ENCODE results near the gene ORC2.
"Not testable (repeated sequence)": the region's sequence is repeated elsewhere in the genome, so short reads cannot be mapped to it uniquely, and the experiment has no call there.

The ORC2 gene

DNA sequence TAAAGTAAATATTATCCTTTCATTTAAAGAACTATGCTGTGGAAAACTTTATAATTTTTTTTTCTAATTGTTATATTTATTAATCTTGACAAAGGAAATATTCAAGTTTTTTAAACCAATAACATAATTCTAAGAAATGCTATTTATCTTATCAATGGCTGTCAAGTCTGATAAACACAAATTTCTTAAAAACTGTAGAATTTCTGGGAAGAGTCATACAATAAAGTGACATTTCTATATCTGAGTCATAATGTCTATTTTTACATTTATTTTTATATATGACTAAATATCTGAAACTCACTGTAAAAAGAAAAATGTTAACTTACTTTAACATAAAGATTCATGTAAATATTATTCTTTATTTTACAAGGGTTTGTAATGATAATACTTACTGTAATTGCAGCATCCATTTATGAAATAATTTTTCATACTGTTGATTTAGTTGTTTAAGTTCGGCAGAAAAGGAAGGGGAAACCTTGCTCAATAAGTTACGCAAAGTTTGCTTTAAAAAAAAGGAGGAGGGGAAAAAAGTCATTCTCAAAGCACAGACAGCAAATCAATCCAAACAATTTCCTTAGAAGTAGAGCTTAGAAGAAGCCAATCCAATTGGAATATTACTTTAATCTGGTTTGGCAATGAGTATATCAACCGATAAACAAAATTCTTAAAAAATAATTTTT lies 32.4 kb downstream of the ORC2 start:
- no peak for DNase-seq (ENCODE audit: low spot score)

DNA sequence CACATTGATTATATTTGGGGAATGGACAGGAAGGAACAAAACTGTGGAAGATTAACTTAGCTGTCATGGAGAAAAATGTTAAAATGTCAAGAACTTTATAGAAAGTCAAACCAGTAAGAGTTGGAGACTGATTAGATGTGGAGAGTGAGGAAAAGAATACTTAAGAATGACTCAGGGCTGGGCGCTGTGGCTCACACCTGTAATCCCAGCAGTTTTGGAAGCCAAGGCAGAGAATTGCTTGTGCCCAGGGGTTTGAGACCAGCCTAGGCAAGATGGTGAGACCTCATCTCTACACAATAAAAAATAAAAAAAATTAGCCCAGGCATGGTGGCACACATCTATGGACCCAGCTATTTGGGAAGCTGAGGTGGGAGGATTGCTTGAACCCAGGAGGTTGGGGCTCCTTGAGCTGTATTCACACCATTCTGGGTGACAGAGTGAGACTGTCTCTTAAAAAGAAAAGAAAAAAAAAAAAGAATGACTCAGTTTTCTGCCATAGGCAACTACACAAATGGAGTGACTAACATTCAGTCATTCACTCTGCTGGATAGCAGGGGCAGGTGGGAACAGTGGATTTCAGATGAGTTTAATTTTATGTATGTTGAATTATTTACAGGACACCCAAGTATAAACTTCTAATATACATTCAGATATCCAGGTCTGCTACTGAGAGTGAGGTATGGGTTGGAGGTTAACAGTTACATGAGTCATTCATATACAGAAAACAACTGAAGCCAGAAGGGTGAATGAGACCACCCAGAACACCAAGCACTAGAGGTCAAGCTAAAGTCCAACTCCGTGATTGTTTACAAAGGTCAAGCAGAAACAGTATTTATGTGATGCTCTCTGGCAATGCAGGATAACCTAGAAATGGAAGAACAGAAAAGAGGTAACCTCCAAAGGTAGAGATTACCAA lies 33.9 kb downstream of the ORC2 start:
- no peak for DNase-seq (ENCODE audit: low spot score)

DNA sequence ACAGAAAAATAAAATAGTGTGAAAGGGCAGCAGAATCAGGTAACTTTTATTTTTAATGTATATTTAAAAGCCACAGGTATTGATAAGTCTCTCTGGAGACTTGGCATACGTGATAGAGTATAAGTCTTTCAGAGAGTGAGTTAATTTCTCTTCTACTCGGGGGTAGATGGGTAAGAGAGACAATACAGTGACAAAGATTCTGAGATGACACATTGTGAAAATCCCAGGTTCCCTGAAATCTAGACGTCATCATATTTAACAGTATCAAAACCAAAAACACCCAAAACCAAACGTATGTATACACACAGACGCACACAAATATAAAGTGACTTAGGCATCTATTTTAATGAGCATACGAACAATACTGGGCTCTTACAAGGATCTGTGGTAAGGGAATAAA lies 41.0 kb downstream of the ORC2 start:
- no peak for DNase-seq (ENCODE audit: low spot score)

DNA sequence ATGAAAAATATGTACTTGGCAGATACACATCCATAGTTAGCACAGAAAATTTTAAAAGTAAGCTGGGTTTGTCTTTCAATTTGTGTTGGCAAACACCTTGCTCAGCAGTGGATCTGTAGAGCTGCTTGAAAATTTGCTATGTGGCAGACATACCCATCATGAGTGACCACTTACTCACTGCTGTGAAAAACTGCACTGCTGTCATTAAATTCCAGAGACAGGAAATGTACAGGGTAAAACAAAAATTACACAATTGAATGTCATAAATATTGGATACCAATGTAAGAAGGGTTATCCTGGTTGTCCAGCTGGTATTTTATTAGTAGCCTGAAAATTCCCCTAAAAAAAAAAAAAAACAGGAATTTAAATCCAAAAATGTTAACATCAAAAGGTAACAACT lies 49.8 kb downstream of the ORC2 start:
- no peak for DNase-seq (ENCODE audit: low spot score)

DNA sequence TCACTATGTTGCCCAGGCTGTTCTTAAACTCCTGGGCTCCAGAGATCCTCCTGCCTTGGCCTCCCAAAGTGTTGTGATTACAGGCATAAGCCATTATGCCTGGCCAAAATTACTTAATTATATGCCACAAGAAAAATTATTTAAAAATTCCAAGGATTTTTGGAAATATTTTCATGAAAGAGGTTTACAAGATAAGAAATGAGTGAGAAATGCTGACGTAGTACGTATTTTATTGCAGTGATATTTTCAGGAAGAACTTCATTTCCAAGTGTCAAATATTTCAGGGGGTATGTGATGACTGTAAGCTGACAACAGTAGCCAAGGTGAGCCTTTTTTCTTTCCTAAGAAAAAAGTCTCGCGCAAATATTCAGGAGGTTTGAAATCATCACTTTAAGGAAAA lies 53.5 kb downstream of the ORC2 start:
- DNase-seq (ENCODE audit: low spot score): no peak

DNA sequence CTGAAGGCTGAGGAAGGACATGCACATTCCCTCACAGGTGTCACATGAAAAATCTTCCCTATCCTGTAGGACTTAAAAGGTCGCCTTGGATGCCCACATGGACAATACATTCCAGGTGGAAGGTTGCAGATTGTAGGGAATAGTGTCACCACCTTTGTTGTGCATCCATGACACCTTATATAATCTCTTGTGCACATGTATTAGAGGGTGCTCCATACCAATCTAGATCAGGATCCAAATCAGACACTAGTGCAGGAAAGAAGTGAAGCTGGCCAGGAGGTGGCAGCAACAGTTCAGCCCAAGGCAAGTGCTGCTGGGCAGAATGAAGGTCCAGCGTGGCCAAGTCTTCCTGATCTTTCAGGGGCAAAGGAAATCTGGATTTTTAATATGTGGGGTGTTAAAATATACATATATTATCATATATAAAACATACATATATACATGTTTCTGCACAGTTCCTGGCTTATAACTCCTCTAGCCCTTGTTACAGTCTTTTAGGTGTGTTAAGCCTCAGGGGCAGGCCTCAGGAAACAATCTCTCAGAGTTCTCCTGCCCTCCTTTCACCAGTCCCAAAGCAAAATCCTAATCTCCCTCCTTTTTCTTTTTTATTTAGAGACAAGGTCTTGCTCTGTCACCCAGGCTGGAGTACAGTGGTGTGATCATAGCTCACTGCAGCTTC lies 57.7 kb downstream of the ORC2 start:
- DNase-seq (ENCODE audit: low spot score): peak; percentile 42

DNA sequence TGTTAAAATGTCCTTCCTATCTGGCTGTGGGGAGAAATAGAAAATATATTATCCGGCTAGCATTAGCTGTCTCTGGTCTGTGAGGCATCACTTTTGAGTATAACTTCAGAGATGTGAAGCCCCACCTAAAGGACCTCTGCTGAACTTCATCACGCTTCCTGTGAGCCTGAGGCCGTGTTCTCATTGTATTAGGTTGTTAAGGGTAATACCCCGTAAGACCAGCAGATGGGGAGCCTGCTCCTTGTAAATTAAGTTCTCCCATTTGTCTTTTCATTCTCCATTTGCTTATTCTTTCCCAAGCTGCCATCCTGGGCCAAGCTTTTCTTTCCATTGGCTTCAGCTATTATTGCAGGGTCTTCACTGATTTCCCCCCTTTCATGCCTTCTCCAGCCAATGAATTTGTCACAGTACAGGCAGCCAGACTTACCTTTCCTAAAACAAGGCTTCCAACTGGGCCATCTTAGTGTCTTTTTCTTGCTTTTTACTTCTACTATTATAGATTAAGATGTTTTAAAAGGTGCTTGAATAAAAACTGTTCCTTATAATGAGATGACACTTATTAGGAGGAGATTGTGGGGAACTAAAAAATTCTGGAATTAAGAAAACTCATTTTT lies 61.9 kb downstream of the ORC2 start:
- DNase-seq (ENCODE audit: low spot score): peak; percentile 85

DNA sequence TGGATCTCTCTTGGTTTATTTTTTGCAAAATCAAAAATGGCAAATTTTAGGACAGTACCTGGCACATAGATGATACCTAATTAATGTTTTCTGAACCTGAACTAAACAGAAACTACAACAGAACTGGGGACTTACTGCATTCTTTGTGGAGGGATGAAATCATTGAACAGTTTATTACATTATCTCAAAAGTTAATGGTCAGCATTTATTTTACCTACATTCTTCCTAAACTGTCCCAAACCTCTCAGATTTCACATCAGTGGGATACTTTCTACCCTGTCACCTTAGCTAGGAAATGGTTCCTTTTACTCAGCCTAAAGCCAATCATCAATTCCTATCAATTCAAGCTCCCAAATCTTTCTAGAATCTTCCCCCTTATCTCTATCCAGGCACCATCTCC lies 64.0 kb downstream of the ORC2 start:
- no peak for DNase-seq (ENCODE audit: low spot score)

DNA sequence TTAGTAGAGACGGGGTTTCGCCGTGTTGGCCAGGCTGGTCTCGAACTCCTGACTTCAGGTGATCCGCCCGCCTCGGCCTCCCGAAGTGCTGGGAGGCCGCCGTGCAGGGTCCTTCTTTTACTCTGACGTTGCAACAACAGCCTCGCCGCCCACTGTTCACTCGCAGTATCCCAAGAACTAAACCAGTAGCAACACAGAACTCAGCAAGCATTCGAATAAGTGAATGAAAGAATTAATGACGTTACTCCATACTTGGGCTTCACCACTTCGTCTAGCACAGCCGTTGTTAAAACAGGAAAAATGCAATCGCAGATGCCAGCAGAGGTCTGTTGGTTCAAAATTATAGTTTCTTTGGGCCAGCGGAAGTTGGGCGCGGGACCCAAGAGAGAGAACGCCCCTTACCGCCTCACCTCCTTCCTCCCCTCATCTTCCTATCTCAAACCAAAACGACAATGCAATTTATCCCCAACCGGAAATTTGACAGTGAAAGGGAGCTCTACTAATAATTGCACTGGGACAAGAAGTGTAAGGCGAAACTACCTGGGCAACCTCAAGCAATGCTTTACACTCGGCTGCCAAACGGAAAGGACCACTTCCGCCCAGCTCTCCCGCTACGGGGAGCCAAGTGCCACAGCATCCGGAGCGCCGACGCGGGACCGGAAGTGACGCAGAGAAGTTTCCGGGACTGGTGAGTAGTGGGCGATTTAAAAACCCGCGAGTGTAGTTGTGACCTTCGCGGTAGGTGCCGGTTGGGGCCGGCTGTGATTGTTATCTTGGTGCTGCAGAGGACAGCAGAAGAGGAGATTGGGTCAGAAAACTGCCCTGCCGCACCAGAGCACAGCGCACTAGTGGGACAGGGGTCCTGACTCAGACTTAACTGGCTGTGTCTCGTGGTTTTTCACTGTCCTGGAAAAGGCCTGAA lies 74.5 kb downstream of the ORC2 start, which contains the start of the genes NIF3L1 and PPIL3:
TSS of gene NIF3L1 (plus strand) at position 668 of the 922 bp plus-strand sequence. CDS start 2,573 bp downstream, outside the sequence.
TSS of gene PPIL3 (minus strand) at position 374 of the 922 bp plus-strand sequence. CDS start 1,462 bp downstream, outside the sequence.
- peak; percentile 97 for DNase-seq (ENCODE audit: low spot score)

DNA sequence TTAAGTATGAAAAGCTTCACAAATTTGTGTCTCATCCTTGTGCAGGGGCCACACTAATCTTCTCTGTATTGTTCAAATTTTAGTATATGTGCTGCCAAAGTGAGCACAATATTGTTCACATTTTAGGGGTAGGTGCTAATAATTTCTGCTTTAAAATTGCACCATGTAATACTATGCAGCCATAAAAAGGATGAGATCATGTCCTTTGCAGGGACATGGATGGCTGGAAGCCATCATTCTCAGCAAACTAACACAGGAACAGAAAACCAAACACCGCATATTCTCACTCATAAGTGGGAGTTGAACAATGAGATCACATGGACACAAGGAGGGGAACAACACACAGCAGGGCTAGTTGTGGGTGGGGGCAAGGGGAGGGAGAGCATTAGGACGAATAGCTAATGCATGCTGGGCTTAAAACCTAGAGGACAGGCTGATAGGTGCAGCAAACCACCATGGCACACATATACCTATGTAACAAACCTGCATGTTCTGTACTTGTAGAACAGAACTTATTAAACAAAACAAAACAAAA lies 81.7 kb downstream of the ORC2 start:
- not testable (repeated sequence) for DNase-seq (ENCODE audit: low spot score)

DNA sequence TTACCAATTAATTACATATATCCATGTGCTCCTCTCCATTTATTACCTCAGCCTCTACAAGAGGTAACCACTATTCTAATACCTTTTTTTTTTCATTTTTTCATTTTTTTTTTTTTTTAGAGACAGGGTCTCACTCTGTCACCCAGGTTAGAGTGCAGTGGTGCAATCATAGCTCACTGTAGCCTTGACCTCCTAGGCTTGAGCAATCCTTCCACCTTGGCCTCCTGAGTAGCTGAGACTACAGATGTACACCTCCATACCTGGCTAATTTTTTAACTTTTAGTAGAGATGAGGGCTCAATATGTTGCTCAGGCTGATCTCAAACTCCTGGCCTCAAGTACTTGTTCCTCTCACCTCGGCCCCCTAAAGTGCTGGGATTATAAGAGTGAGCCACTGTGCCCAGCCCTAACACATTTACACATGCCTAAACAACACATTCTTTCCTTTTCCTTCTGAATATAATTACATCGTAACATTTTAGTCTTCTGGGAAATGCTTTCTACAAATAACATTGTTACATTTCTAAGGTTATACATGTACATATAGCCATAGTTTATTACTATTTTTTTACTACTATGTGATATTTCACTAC lies 85.1 kb downstream of the ORC2 start:
- DNase-seq (ENCODE audit: low spot score): no peak

DNA sequence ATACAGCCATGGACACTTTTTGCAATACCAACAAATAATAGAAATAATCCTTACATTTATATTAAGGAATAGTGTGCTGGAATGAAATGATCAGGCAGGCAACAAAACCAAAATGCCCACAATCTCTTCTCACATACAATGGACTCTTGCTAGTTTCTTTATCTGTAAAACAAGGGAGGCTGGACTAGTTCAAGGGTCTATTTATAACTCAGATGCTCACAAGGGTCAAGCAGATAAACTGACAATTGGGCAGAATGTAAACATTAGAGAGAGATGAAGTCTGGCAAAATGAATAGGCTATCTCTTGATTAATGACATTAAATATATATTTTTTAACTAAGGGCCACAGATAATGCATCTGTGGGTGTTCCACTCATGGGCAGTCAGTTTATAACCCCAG lies 86.0 kb downstream of the ORC2 start:
- DNase-seq (ENCODE audit: low spot score): no peak

DNA sequence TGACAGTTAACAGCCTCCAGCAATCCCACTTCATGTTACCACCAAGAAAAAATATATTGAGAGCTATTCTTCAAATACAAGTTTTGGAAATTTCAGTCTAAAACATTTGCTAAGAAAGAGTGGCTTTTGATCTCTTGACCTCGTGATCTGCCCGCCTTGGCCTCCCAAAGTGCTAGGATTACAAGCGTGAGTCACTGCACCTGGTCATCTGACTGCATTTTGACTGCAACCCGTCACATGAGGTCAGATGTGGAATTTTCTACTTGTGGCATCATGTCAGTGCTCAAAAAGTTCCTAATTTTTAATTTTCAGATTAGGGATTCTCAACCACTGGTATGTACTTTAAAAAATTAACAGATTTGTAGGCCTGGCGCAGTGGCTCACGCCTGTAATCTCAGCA lies 89.9 kb downstream of the ORC2 start:
- DNase-seq (ENCODE audit: low spot score): no peak

DNA sequence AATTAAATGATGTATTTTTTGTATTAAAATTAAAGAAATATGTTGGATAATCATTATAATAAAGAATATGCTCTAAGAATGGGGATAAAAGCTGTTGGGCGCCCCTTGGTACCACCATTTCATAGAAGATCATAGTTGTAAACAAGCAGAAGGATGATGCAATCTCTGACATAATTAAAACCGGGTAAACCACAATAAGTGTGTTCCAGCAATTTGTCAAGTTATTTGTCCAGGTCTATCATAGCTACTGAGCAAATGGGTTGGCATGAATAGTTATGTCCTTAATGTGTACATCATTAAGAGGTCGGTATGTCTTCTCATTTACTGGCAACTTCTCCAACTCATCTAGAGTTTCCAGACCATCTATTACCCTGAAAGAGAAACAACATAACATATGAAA lies 92.3 kb downstream of the ORC2 start:
- no peak for DNase-seq (ENCODE audit: low spot score)

DNA sequence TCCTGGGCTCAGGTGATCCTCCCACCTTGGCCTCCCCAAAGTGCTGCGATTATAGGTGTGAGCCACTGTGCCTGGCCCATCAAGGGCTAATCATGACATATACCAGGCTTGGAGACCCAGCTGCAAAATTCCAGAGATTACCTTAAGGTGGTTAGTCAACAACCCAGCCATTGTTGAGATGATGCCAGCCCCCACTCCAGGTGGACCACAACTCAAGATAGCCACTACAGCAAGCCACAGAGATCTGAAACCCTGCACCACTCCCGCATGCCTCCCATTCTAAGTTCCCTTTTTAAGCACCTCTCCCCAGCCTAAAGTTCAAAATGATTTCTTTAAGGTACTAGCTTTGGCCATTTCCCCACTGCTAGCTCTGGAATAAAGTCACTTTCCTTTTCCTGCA lies 94.4 kb downstream of the ORC2 start:
- no peak for DNase-seq (ENCODE audit: low spot score)

DNA sequence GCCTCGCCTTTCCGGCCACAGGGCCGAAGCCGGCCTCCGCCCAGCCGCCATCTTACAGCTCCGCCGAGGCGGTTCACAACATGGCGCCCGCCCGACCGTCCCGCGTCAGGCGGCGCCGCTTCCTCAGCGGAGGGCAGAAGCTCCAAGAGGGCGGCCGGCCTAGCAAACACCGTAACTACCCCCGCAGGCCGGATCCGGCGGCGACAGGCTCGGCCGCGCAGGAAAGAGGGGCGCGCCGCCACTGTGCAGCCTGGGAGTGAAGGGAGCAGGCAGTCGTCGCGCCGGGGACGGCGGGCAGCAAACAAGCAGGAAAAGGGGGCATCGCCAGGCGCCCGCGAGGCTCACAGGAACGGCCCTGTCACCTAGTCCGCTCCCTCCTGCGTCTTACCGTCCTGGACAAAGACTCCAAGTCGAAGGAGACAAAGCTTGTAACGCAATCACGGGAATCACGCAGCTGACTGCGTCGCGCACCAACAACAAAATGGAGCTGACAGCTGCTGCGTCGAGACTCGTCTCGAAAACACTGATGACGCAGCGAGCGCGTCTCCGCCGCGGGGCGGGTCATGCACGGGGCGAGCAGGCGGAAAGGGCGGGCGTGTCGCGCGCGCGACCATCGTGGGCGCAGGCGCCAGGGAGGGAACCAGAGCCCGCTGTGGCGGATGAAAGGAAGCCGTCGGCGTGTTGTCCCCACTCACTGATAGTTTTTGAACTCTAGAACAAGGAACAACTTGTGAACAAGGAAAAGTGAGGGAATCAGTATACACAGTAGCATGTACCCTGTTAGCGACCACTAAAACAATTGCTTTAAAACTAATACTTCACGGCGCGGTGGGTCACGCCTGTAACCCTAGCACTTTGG lies 99.1 kb downstream of the ORC2 start, which contains the start of gene CLK1:
TSS of gene CLK1 (minus strand) at position 483 of the 859 bp plus-strand sequence. CDS start 2,796 bp downstream, outside the sequence.
- DNase-seq (ENCODE audit: low spot score): peak; percentile 95

DNA sequence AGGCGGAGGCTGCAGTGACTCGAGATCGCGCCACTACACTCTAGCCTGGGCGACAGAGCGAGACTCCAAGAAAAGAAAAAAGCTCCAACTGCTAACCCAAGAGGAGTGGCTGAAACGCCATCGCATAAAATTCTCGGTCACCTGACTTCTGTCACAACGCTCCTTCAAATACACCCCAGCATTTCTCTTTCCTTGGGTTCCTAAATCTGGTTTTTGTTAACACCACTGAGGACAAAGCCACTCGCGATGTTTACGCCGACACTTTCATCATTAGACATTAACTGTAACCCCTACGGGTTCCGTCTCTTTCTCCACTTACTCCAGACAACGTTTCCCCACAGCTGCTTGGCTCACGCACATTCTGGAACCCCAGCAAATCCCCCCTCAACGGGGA lies 99.7 kb downstream of the ORC2 start:
- no peak for DNase-seq (ENCODE audit: low spot score)

DNA sequence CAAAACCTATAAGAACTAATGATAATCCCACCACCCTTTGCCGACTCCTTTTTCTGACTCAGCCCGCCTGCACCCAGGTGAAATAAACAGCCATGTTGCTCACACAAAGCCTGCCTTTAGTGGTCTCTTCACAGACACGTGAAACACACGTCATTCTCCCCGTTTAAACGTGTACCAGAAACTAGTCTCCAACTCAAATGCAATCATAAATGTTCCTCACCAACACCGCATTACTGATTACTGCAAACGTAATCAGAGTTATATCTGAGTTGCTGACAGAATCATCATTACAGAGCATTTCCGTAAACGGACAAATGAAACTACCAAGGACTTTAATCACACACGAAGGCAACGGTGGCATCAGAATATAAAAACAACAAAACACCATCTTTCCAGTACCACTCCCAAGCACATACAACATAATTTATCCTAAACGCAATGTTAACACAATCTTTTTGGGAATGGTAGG lies 100.9 kb downstream of the ORC2 start:
- DNase-seq (ENCODE audit: low spot score): peak; percentile 64

DNA sequence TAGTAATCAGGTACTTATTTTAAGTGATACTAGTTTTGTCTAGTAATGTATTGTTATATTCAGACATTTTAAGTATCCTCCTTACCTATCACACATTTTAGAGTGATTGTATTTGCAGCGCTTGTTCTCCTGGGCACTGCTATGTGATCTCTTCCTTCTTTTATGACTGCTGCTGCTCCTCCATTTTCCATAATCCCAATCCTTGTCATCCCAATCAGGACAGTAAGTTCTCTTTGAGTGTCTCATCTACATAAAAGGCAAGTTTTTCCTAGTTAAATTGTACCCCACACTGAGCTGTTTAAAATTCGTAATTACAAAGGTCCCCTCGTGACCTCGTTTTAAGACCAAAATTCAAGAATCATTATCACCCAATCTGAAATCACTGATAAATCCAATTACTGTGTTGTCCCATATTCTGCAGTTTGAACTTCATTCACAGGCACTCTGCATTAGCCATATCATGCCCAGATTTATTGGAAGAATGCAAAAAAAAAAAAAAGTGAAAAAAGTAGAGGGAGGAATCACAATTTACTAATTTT lies 101.8 kb downstream of the ORC2 start:
- no peak for DNase-seq (ENCODE audit: low spot score)

Data from CD4-positive, alpha-beta T cell treated with Interleukin-15 for 4 hours (primary cell).